Measurements from ENCODE around the gene P4HA1.
"Not testable (repeated sequence)": the region's sequence is repeated elsewhere in the genome, so short reads cannot be mapped to it uniquely, and the experiment has no call there.

The P4HA1 gene

DNA sequence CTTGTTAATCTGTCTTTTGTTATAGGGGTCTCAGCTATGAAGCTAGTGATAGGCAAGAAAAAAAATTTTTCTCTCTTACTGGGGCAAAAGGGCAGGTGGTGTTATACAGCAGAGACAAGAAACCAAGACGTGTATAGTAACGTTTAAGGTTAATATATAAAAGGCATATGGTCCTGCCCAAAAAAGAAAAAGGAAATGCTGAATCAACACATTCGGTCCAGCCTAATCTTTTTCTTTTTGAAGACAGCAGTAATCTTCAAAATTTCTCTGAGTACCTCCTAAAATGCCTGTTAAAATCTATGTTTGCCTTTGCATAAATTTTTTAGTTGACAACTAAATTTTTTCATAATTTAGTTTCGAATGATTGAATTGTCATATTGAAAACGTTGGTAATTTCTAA is 54.5 kb downstream of the P4HA1 start:
- DNase-seq, result no peak

DNA sequence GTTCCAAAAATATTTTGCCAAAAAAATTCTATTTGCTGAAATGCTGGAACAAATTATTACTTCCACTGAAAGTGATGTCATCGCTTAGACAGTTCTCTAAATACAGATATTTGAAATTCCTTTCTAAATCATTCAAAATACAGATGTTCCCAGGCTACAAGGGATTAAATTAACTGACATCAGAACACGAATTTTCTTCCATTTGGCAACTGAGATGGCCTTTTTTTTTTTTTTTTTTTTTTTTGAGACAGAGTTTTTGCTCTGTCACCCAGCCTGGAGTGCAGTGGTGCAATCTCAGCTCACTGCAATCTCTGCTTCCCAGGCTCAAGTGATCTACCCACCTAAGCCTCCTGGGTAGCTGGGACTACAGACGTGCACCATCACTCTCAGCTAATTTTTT is 57.0 kb downstream of the P4HA1 start:
- no peak for DNase-seq

DNA sequence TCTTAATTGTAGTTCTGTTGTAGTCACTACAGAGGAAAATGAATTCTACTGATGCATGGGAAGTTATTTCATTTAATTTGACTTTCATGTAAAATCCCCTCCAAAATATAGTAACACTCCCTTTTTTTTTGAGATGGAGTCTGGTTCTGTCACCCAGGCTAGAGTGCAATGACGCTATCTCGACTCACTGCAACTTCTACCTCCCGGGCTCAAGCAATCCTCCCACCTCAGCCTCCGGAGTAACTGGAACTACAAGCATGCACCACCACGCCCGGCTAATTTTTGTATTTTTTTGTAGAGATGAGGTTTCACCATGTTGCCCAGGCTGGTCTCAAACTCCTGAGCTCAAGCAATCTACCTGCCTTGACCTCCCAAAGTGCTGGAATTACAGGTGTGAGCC is 60.4 kb downstream of the P4HA1 start:
- DNase-seq, result not testable (repeated sequence)

DNA sequence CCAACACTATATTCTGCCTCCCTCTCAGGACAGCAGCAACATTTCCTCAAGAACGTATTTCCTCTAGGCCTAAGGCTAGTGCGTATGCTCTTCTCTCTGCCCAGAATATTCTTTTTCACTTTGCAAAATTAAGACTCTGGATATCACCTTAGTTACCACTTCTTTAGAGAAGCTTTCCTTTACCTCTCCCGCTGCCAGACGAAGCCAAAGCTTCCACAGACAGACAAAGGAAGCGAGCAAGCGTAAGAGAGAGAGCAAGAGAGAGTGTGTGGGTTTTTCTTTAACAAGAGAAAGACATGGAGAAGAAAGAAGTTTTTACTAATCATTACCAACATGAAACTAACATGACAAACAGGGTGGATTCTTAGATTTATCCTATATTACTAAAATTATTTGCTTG is 64.1 kb downstream of the P4HA1 start:
- no peak for DNase-seq

DNA sequence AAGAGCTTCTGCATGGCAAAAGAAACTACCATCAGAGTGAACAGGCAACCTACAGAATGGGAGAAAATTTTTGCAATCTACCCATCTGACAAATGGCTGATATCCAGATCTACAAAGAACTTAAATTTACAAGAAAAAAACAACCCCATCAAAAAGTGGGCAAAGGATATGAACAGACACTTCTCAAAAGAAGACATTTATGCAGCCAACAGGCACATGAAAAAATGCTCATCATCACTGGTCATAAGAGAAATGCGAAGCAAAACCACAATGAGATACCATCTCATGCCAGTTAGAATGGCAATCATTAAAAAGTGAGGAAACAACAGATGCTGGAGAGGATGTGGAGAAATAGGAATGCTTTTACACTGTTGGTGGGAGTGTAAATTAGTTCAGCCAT is 70.0 kb downstream of the P4HA1 start:
- not testable (repeated sequence) for DNase-seq

DNA sequence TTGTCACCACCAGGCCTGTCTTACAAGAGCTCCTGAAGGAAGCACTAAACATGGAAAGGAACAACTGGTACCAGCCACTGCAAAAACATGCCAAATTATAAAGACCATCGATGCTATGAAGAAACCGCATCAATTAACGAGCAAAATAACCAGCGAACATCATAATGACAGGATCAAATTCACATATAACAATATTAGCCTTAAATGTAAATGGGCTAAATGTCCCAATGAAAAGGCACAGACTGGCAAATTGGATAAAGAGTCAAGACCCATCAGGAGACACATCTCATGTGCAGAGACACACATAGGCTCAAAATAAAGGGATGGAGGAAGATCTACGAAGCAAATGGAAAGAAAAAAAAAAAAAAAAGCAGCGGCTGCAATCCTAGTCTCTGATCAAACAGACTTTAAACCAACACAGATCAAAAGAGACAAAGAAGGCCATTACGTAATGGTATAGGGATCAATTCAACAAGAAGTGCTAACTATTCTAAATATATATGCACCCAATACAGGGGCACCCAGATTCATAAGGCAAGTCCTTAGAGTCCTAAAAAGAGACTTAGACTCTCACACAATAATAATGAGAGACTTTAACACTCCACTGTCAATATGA is 73.1 kb downstream of the P4HA1 start:
- DNase-seq, result not testable (repeated sequence)

DNA sequence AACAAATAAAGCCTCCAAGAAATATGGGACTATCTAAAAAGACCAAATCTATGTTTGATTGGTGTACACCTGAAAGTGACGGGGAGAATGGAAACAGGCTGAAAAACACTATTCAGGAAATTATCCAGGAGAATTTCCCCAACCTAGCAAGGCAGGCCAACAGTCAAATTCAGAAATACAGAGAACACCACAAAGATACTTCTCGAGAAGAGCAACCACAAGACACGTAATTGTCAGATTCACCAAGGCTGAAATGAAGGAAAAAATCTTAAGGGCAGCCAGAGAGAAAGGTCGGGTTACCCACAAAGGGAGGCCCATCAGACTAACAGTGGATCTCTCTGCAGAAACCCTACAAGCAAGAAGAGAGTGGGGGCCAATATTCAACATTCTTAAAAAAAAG is 73.7 kb downstream of the P4HA1 start:
- DNase-seq, result not testable (repeated sequence)

DNA sequence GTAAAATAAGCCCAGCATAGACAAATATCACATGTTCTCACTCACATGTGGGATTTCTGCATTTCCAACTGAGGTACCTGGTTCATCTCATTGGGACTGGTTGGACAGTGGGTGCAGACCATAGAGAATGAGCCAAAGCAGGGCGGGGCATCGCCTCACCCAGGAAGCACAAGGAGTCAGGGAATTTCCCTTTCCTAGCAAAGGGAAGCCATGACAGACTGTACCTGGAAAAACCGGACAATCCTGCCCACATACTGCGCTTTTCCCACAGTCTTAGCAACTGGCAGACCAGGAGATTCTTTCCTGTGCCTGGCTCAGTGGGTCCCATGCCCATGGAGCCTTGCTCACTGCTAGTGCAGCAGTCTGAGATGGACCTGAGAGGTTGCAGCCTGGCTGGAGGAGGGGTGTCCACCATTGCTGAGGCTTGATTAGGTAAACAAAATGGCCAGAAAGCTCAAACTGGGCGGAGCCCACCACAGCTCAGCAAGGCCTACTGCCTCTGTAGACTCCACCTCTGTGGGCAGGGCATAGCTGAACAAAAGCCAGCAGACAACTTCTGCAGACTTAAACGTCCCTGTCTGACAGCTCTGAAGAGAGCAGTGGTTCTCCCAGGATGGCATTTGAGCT is 75.0 kb downstream of the P4HA1 start:
- not testable (repeated sequence) for DNase-seq

DNA sequence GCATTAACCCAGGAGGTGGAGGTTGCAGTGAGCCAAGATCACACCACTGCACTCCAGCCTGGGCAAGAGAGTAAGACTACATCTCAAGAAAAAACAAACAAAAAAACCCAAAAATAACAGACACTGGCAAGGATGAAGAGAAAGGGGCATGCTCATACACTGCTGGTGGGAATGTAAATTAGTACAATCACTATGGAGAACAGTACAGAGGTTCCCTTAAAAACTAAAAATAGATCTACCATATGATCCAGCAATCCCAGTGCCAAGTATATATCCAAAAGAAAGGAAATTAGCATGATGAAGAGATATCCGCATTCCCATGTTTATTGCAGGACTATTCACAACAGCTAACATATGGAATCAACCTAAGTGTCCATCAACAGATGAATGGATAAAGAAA is 75.6 kb downstream of the P4HA1 start:
- no peak for DNase-seq

DNA sequence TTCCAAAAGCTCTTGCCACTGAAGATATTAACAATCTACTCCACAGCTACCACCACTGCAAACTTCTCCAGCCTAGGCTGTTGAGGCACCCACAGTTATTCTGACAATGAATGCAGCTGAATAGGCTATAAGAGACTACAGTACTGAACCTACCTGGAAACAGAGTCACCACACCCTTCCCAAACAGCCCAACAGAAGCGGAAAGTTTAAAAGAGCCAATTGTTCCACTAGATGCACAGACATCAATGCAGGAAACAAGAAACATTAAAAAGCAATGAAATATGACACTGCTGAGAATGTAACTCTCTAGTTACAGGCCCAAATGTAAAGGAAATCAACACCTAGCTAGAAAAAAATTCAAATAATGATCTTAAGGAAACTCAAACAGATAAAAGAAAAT is 77.6 kb downstream of the P4HA1 start:
- DNase-seq, result no peak

DNA sequence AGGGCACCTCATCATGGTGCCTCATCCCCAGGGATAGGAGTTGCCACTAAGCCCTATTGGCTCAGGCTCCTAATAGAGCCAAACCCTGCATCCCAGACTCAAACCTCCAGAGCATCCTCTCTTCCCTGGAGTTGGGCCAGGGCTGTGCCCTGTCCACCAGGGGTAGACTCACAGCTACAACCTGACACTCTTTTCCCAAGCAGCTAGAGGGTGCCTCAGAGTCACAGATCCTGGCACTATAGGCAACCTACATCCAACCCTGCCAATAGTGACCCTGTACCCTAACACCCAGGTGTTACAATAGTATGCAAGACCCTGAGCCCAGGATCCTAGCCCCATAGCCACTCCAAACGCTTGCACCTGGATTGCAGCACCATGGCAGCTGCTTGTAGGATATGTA is 78.0 kb downstream of the P4HA1 start:
- DNase-seq, result no peak

DNA sequence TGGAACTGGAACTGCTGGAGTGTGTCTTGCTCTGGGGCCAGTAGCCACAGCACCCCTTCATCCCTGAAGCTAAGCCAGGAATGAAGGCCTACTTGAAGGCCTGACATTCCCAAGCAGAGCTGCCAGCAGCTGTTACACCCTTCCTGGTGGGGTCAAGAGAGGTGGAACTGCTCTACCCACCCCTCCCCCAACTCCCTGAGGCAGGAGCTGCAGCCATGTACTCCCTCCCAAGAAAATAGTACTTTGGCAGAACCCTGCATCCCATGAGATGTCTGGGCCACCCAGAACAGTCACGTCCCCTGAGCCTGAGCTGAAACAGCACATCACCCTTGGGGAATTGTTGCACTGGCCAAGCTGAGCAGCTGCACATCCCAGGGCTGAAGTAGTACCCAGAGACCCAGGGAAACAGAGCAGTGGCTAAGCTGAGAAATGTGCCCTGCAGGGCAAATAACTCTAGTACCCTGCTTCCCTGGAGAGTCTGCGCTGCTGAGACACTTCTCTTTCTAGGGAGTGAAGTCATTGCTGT is 78.6 kb downstream of the P4HA1 start:
- DNase-seq, result no peak

DNA sequence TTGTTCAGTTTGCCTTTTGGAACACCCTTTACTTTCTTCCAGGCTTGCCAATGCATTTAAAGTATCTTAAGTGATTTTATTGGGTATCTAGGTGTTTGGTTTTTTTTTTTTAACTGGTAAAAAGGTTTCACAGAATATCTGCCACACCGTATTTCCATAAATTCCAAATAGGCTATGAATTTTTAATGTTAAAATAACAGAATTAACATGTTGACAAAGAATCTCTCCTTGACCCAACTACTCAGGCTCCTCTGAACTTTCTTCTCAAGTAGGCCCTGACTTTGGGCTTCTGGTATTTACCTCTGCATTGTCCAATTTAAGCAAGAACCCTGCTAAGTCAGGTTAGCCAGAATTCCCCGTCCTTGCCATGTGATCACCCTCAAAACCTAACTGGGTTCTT is 80.9 kb downstream of the P4HA1 start:
- no peak for DNase-seq

DNA sequence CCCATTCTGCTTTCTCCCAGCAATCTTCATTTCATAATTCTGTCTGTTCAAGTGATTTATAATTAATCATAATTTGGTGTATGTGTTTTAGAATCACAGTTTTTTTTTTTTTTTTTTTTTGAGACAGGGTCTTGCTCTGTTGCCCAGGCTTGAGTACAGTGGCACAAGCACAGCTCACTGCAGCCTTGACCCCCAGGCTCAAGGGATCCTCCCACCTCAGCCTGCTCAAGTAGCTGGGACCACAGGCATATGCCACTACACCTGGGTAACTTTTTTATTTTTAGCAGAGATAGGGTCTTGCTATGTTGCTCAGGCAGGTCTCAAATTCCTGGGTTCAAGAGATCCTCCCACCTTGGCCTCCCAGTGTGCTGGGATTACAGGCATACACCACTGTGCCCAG is 92.8 kb downstream of the P4HA1 start:
- no peak for DNase-seq

DNA sequence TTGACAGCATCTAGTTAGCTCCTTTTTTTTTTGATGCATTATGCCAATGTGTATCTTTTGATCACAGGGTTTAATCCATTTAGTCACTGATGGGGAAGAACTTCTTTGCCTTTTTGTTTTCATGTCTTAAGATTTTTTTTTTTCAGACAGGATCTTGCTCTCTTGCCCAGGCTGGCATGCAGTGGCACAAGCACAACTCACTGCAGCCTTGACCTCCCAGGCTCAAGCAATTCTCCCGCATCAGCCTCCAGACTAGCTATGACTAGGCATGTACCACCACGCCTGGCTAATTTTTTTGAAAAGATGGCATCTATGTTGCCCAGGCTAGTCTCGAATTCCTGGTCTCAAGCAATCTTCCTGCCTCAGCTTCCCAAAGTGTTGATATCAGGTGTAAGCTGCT is 95.7 kb downstream of the P4HA1 start:
- DNase-seq, result no peak

DNA sequence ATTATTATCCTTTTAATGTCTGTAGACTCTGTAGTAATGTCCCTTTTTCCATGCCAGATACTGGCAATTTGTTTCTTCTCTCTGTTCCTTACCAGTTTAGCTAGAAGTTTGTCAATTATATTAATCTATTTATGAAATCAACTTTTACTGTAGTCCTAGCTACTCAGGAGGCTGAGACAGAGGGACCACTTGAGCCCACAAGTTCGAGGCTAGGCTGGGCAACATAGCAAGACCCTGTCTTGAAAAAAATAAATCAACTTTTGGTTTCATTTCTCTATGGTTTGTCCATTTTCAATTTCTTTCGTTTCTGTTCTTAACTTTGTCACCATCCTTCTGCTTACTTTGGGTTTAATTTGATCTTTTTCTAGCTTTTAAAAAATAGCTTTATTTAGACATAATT is 99.6 kb downstream of the P4HA1 start:
- DNase-seq, result no peak

DNA sequence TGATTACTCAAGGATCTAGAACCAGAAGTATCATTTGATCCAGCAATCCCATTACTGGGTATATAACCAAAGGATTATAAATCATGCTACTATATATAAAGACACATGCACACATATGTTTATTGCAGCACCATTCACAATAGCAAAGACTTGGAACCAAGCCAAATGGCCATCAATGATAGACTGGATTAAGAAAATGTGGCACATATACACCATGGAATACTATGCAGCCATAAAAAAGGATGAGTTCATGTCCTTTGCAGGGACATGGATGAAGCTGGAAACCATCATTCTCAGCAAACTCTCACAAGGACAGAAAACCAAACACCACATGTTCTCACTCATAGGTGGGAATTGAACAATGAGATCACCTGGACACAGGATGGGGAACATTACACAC is 101.2 kb downstream of the P4HA1 start:
- DNase-seq, result not testable (repeated sequence)

DNA sequence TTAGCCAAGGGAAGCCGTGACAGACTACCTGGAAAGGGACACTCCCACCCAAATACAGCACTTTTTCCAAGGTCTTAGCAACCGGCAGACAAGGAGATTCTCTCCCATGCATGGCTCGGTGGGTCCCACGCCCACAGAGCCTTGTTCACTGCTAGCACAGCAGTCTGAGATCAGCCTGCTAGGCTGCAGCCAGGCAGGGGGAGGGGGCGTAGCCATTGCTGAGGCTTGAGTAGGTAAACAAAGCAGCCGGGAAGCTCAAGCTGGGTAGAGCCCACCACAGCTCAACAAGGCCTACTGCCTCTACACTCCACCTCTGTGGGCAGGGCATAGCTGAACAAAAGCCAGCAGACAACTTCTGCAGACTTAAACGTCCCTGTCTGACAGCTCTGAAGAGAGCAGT is 106.9 kb downstream of the P4HA1 start:
- not testable (repeated sequence) for DNase-seq

DNA sequence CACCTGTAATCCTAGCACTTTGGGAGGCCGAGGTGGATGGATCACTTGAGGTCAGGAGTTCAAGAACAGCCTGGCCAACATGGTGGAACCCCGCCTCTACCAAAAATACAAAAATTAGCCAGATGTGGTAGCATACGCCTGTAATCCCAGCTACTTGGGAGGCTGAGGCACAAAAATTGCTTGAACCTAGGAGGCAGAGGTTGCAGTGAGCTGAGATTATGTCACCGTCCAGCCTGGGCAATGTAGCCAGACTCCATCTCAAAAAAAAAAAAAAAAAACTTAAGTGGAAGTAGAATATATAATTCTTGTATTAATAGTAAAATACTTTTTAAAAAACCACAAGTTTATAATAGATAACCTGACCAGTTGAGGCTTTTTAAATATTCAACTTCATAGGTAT is 112.0 kb downstream of the P4HA1 start:
- DNase-seq, result not testable (repeated sequence)

DNA sequence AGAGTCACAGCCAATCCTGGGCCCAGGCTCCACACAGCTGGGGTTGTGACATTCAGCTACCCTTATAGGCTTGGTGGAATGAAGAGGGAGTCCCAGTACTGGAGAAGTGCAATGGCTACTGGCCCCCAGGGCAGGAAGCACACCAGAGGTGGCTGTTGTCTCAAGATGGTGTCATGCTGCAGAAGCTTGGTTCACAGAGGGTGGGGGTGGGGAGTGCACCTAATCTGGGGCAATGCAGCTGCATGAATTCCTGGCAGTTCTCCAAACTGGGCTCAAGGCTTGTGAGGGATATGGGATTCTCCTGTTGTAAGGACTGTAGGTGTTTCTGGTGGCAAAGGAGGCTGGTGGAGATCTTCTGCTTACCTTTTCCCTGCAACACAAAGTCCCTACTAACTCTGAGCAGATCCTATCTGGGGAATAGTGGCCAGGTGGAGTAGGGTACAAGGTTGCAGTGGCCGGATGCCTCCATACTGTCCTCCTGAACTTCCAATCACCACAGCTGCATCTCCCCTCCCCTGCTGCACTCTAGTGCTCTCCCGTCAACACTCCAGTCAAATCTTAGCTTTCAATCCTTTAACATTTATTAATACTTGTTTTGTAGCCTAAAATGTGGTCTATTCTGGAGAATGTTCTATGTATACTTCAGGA is 114.7 kb downstream of the P4HA1 start:
- DNase-seq, result no peak

DNA sequence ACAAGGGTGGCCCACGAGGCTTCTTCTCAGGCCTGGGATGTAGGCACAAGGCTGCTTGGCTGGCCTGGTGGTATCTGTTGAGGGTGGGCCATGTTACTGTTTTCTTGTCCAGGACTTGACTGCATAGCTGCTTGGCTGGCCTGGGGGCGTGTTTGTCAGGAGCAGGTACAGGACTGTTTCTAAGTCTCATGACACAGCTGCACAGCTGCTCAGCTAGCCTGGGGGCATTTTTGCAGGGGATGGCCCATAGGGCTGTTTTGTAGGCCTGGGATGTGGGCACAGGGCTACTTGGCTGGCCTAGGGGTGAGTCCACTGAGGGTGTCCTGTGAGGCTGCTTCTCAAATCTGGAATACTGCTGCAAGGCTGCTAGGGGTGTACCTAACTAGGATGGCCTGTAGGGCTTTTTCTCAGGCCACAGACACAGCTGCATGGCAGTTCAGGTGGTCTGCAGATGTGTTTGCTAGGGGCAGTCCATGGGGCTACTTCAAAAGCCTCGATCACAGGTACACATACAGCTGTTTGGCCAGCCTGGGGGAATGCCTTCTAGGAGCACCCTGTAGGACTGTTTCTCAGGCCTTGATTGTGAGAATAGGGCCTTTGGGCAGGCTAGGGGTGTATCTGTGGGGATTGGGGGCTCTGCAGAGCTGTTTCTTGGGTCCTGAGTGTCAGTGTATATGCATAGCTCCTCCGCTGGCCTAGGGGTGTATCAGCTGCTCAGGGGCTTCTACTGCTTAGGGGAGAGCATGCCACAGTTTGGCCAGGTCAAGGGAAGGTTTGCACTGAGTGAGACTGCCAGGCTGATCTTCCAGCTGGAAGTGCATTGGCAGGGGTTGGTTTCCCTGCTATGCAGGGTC is 115.4 kb downstream of the P4HA1 start:
- no peak for DNase-seq

DNA sequence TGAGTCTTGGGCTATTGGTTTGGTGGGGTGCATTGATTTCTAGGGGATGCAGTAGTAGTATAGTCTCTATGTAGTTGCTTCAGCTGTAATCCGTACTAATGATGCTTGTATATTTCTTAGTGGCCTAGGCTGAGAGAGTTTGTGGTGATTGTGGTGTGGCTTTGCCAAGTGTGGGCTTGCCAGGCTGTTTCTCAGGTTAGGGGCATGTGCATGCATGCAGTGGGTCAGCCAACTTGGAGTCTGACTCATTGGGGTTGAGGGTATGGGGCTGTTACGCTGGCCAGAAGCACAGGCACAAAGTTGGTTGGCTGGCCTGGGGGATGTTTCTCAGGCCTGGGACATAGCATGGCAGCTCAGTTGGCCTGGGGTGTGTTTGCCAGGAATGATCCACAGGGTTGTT is 116.3 kb downstream of the P4HA1 start:
- no peak for DNase-seq

DNA sequence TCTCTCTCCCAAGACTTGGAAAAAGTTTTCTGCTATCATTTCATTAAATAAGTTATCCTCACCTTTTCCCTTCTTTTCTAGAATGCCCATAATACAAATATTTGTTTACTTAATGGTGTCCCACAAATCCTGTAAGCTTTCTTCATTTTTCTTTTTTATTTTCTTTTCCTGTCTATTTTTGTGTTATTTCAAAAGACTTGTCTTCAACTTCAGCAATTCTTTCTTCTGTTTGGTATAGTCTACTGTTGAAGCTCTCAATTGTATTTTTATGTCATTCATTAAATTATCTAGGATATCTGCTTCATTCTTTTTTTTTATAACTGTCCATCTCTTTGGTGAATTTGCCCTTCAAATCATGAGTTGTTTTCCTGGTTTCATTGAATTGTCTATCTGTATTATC is 117.0 kb downstream of the P4HA1 start:
- no peak for DNase-seq

Measured in T1000 (cell line).